Endothelial cell of umbilical vein (primary cell): ENCODE data around the gene ST3GAL5. TPM values are rescaled to one million over a fixed set of nuclear protein-coding genes. Genes with fewer than 3 reads are reported as not detected.

Experiments used
- BruUV-seq: library from RNA; stranded (reverse); fragments of 400-500 nt; replicated peaks from 2 replicates; lab custom pipeline; 2021; lab: Mats Ljungman, UMichigan
- CTCF ChIA-PET: fragments of 300-600, 350-600 bp; sonication (Branson Sonifier 250); formaldehyde crosslinking; loops from one replicate; lab custom pipeline; 2021; ENCODE audit warnings: antibody characterized with exemption, inconsistent platforms; lab: Charles Lee
- POLR2A ChIA-PET: fragments of 300-600, 350-600 bp; sonication (Branson Sonifier 250); formaldehyde crosslinking; loops from one replicate; lab custom pipeline; 2021; ENCODE audit warnings: antibody characterized with exemption, inconsistent platforms; lab: Charles Lee
- DNase-seq: peaks from one replicate; pipeline ENCODE4 v3.0.0-alpha.2; 2011; ENCODE audit warnings: low read depth, low spot score
- FAIRE-seq: peaks from 2 replicates; lab custom pipeline; 2011; peaks lifted over from hg19 to GRCh38; lab: Jason Lieb, UNC
- H2AFZ ChIP-seq: 2 replicates; pipeline ENCODE4 v1.6.0; 2012; ENCODE audit warnings: low read depth, low read length, control low read depth, inconsistent platforms
- H3K27ac ChIP-seq: 2 replicates; pipeline ENCODE4 v1.5.1; 2011; ENCODE audit warnings: low read depth, mild to moderate bottlenecking, control low read depth, low read length, moderate library complexity; ENCODE audit not compliant: insufficient read depth
- H3K27me3 ChIP-seq, 2 experiments: 2 replicates each; pipeline versions ENCODE4 v1.6.0 to v1.6.1; 2011; ENCODE audit warnings: low read length in 2 of 2, mixed read lengths in 1 of 2; ENCODE audit not compliant: control insufficient read depth in 2 of 2, insufficient read depth in 2 of 2
- H3K36me3 ChIP-seq, 2 experiments: 2 replicates in 1 of 2; 3 replicates in 1 of 2; pipeline ENCODE4 v1.5.1; 2011; ENCODE audit warnings: low read length in 2 of 2, mild to moderate bottlenecking in 1 of 2, moderate library complexity in 1 of 2; ENCODE audit not compliant: control insufficient read depth in 2 of 2, insufficient read depth in 2 of 2; ENCODE audit errors: extremely low read depth in 1 of 2
- H3K4me1 ChIP-seq: 3 replicates; pipeline ENCODE4 v1.5.1; 2011; ENCODE audit warnings: mild to moderate bottlenecking, low read length; ENCODE audit not compliant: control insufficient read depth, insufficient read depth; ENCODE audit errors: extremely low read depth
- H3K4me2 ChIP-seq: 2 replicates; pipeline ENCODE4 v1.6.1; 2011; ENCODE audit warnings: low read length, control low read depth, mixed read lengths; ENCODE audit not compliant: insufficient read depth
- H3K4me3 ChIP-seq, 3 experiments: fragments of 200-600 bp in 1 of 3; sonication (generic), shearing (Covaris generic) in 1 of 3; replicated peaks in 1 of 3; 2 replicates each; pipeline ENCODE4 v1.5.1; 2011 to 2016; ENCODE audit warnings: control low read depth in 3 of 3, low read length in 3 of 3, mild to moderate bottlenecking in 2 of 3, inconsistent platforms in 1 of 3, low read depth in 1 of 3, moderate library complexity in 1 of 3; ENCODE audit not compliant: insufficient read depth in 1 of 3
- H3K79me2 ChIP-seq: 2 replicates; pipeline ENCODE4 v1.6.0; 2012; ENCODE audit warnings: low read length, inconsistent platforms; ENCODE audit not compliant: control insufficient read depth, insufficient read depth
- H3K9ac ChIP-seq: replicated peaks from 2 replicates; pipeline ENCODE3; 2011; ENCODE audit warnings: low read length, control low read depth; ENCODE audit not compliant: insufficient read depth; ENCODE audit errors: extremely low read depth
- H3K9me1 ChIP-seq: replicated peaks from 3 replicates; pipeline ENCODE4 v1.6.0; 2011; ENCODE audit warnings: mild to moderate bottlenecking, low read length; ENCODE audit not compliant: control insufficient read depth, insufficient read depth; ENCODE audit errors: extremely low read depth
- H3K9me3 ChIP-seq: replicated peaks from 2 replicates; pipeline ENCODE4 v1.5.1; 2012; ENCODE audit warnings: low read length, inconsistent platforms; ENCODE audit not compliant: control insufficient read depth, insufficient read depth
- H4K20me1 ChIP-seq: replicated peaks from 2 replicates; pipeline ENCODE3; 2011; ENCODE audit warnings: mild to moderate bottlenecking, low read length; ENCODE audit not compliant: control insufficient read depth, insufficient read depth; ENCODE audit errors: extremely low read depth
- EZH2 ChIP-seq: IDR thresholded peaks from 2 replicates; pipeline ENCODE4 v1.6.1; 2012; ENCODE audit warnings: borderline replicate concordance, low read depth, mild to moderate bottlenecking, moderate library complexity, low read length, inconsistent platforms; ENCODE audit not compliant: severe bottlenecking
- FOS ChIP-seq: IDR thresholded peaks from 2 replicates; pipeline ENCODE4 v1.6.1; 2011; ENCODE audit warnings: mild to moderate bottlenecking, low read length, moderate library complexity, borderline replicate concordance; ENCODE audit not compliant: insufficient read depth
- GATA2 ChIP-seq: IDR thresholded peaks from 2 replicates; pipeline ENCODE4 v1.7.0; 2011; ENCODE audit warnings: low read depth, mild to moderate bottlenecking, moderate library complexity, mixed read lengths, low read length; ENCODE audit not compliant: insufficient read length, insufficient read depth
- JUN ChIP-seq: IDR thresholded peaks from 2 replicates; pipeline ENCODE4 v1.6.1; 2011; ENCODE audit warnings: borderline replicate concordance, low read depth; ENCODE audit not compliant: insufficient read length, insufficient read depth
- MYC ChIP-seq: IDR thresholded peaks from one replicate; pipeline ENCODE4 v1.6.1; 2011; ENCODE audit warnings: mild to moderate bottlenecking, low read depth, low read length
- POLR2A ChIP-seq: IDR thresholded peaks from 2 replicates; pipeline ENCODE4 v1.6.1; 2012; ENCODE audit warnings: low read depth, mild to moderate bottlenecking, control low read depth, low read length
- POLR2AphosphoS5 ChIP-seq: IDR thresholded peaks from 2 replicates; pipeline ENCODE4 v1.6.1; 2012; ENCODE audit warnings: low read depth, mild to moderate bottlenecking, control low read depth, low read length, moderate library complexity; ENCODE audit not compliant: insufficient read depth
- dilution Hi-C: fragments of 300-500 bp; cut with MboI; formaldehyde crosslinking; loops from one replicate; pipeline ENCODE4 v1.15.0; 2019; ENCODE audit warnings: low sequenced_read_pairs; ENCODE audit not compliant: extremely low pct_ligation_motif_present
- intact Hi-C: fragments of 100-400 bp; cut with micrococcal nuclease; formaldehyde crosslinking; loops from one replicate; pipeline ENCODE4 v1.10.0; 2022
- polyA plus RNA-seq, 4 experiments: library from polyadenylated mRNA; depleted of rRNA in 3 of 4; stranded (reverse) in 3 of 4; unstranded in 1 of 4; fragments of >200 nt; gene quantifications; 2 replicates each; pipeline versions ENCODE4 v1.2.1 to v1.2.3, GENCODE V29; 2011 to 2012; ENCODE audit warnings: missing spikeins in 1 of 4
- total RNA-seq: library from RNA; stranded (reverse); gene quantifications from 2 replicates; pipeline ENCODE4 v1.2.3, GENCODE V29; 2021
- TF ChIP-seq, protein P1 (sequence below): IDR thresholded peaks from 2 replicates; pipeline ENCODE4 v1.6.1; 2011; ENCODE audit not compliant: insufficient read depth, insufficient read length
- TF ChIP-seq, protein P2 (sequence below), 2 donors: IDR thresholded peaks; 1 replicate in 1 of 2; 2 replicates in 1 of 2; pipeline ENCODE4 v1.5.1; 2011; ENCODE audit warnings: low read length in 2 of 2, mild to moderate bottlenecking in 2 of 2, moderate library complexity in 2 of 2, control low read depth in 1 of 2, inconsistent platforms in 1 of 2, low read depth in 1 of 2; ENCODE audit not compliant: insufficient read depth in 1 of 2; ENCODE audit errors: extremely low read depth in 1 of 2

The ST3GAL5 gene
- total and polyA plus RNA-seq, 2 donors (not counting 3 experiments of a cell fraction or from before 2014, with no cell fraction given): 9.5 to 16.0 TPM

DNA sequence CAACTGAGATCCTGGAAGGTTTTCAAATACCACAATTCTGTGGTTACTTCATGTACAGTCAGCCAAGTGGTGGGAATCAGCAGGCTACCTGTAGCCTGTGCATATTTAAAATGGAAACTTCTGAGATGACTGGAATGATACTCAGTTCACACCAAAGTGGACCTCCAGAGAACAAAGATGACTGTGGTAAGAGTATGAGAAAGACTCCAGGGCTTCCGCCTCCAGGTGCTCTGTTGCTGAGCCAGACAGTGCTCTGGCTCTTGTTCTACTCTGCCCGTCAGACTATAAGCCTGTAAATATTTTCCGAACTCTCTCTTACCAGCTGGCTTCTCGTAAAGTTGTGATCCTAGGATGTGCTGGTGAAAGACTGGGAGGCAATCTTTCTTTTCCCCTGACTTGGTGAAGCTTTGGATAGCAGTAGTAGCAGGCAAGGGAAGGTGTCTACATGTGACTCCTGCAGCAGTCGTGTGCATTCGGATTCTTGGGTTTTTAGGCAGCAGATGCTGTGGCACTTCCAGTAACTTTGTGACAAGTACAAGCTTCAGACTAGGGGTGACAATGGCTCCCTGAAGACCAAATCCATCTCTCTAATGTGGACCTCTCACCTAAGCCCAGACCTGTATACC, 23.1 kb downstream of the ST3GAL5 start:
- H3K4me1 ChIP-seq: peaks cover 15% of the 10 kb centered on the region
- no peak overlapping the region for H2AFZ ChIP-seq
- CTCF ChIA-PET: interaction anchor here (1.0 to 1.5 kb wide), 4 partner anchors 9 to 38 kb away, joined by 3 to 6 read pairs (median 4); no protein-coding TSS in a partner anchor
- H4K20me1 ChIP-seq: no peaks in the 10 kb centered on the region
- H3K36me3 ChIP-seq: no peaks in the 10 kb centered on the region
- TF ChIP-seq, protein P1, sequence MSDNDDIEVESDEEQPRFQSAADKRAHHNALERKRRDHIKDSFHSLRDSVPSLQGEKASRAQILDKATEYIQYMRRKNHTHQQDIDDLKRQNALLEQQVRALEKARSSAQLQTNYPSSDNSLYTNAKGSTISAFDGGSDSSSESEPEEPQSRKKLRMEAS: no peak
- TF ChIP-seq, protein P2, sequence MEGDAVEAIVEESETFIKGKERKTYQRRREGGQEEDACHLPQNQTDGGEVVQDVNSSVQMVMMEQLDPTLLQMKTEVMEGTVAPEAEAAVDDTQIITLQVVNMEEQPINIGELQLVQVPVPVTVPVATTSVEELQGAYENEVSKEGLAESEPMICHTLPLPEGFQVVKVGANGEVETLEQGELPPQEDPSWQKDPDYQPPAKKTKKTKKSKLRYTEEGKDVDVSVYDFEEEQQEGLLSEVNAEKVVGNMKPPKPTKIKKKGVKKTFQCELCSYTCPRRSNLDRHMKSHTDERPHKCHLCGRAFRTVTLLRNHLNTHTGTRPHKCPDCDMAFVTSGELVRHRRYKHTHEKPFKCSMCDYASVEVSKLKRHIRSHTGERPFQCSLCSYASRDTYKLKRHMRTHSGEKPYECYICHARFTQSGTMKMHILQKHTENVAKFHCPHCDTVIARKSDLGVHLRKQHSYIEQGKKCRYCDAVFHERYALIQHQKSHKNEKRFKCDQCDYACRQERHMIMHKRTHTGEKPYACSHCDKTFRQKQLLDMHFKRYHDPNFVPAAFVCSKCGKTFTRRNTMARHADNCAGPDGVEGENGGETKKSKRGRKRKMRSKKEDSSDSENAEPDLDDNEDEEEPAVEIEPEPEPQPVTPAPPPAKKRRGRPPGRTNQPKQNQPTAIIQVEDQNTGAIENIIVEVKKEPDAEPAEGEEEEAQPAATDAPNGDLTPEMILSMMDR (IDR thresholded peaks at IDR 0.05; ENCODE audit: extremely low read depth in 1 of 2, insufficient read depth in 1 of 2, low read depth in 1 of 2, low read length in 2 of 2): no peak
- TF ChIP-seq JUN: no peak
- no peak for TF ChIP-seq MYC
- no peak for TF ChIP-seq EZH2
- no peak for TF ChIP-seq POLR2AphosphoS5
- TF ChIP-seq GATA2: no peak
- TF ChIP-seq FOS: no peak
- TF ChIP-seq POLR2A: no peak
- no peak overlapping the region for H3K27ac ChIP-seq
- H3K79me2 ChIP-seq: no peaks in the 10 kb centered on the region
- H3K9me3 ChIP-seq: no peaks in the 10 kb centered on the region
- POLR2A ChIA-PET: no interaction called here
- no peak overlapping the region for H3K4me2 ChIP-seq
- H3K27me3 ChIP-seq: no peaks in the 10 kb centered on the region
- dilution Hi-C loops: no loop called here
- DNase-seq: no peak
- H3K9me1 ChIP-seq: no peaks in the 10 kb centered on the region
- intact Hi-C loops: no loop called here
- FAIRE-seq: no peak
- no peak overlapping the region for H3K9ac ChIP-seq
- no peak overlapping the region for H3K4me3 ChIP-seq
- BruUV-seq: no TSS peak
